ENCODE results near the gene EVPL. TPM values are rescaled to one million over a fixed set of nuclear protein-coding genes. Genes with fewer than 3 reads are reported as not detected.

The EVPL gene
- total RNA-seq, 1 experiment from 2014 or later: 7.7 TPM

DNA sequence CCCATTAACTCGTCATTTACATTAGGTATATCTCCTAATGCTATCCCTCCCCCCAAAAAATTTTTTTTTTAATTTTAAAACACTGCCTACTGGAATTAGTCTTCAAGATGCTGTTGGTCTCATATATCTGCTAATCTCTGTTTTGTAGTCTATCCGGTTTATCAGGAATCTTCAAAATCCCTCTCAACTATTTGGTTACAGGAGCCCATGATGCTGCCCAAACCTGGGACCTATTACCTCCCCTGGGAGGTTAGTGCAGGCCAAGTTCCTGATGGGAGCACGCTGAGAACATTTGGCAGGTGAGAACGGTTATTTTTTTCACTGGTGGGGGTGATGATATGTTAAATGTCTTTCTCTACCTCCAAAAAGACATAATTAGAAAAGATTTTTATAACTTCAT, 41.1 kb downstream of the EVPL start:
- Mint-ChIP-seq H3K4me3 (ENCODE audit: unreplicated experiment) (no peak overlapping the region), H3K4me1 (ENCODE audit: insufficient read depth, unreplicated experiment) (peaks cover 7% of the 10 kb centered on the region), H3K27me3 (ENCODE audit: insufficient read depth, unreplicated experiment) (no peaks in the 10 kb centered on the region), H3K9me3 (ENCODE audit: unreplicated experiment) (no peaks in the 10 kb centered on the region), H3K36me3 (ENCODE audit: insufficient read depth, unreplicated experiment) (peaks cover 26% of the 10 kb centered on the region), H3K27ac (ENCODE audit: low read depth, unreplicated experiment) (no peak overlapping the region)
- no peak for DNase-seq (ENCODE audit: unreplicated experiment)
- intact Hi-C loops (cut with micrococcal nuclease): no loop called here
- no TSS peak for BruUV-seq (replicated peaks)
- CTCF ChIA-PET: interaction anchor here (0.6 kb wide), 1 partner anchor 58 kb away, joined by 4 read pairs; no protein-coding TSS in a partner anchor
- POLR2A ChIA-PET: no interaction called here
- TF ChIP-seq, protein P1, sequence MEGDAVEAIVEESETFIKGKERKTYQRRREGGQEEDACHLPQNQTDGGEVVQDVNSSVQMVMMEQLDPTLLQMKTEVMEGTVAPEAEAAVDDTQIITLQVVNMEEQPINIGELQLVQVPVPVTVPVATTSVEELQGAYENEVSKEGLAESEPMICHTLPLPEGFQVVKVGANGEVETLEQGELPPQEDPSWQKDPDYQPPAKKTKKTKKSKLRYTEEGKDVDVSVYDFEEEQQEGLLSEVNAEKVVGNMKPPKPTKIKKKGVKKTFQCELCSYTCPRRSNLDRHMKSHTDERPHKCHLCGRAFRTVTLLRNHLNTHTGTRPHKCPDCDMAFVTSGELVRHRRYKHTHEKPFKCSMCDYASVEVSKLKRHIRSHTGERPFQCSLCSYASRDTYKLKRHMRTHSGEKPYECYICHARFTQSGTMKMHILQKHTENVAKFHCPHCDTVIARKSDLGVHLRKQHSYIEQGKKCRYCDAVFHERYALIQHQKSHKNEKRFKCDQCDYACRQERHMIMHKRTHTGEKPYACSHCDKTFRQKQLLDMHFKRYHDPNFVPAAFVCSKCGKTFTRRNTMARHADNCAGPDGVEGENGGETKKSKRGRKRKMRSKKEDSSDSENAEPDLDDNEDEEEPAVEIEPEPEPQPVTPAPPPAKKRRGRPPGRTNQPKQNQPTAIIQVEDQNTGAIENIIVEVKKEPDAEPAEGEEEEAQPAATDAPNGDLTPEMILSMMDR (IDR thresholded peaks at IDR 0.05; ENCODE audit: unreplicated experiment): no peak

DNA sequence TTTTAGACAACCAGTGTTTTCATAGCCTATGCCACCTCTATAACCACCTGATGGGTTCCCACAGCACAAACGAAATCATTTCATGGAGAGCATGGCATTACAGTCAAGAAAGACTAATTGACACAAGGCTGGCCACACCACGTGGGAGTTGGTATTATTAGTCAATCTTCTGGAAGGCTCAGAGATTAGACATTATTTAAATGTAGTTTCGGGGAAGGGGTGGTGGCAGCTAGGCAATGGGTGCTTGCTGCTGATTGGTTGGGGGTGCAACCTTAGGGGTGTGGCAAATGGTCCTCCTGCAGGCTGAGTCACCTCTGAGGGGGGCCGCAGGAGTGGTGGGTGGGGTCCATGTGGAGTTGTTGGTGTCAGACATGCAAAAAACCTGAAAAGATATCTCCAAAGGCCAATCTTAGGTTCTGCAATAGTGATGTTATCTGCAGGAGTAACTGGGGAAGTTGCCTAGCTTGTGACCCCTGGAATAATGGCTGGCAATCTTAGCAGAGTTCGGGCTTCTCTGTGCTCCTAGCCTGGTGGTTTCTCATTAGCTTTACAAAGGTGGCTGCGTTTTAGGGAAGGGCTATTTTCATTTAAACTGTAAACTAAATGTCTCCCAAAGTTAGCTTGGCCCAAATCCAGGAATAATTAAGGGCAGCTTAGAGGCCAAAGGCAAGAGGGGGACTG, 43.5 kb downstream of the EVPL start:
- DNase-seq (ENCODE audit: unreplicated experiment): peak; percentile 45
- CTCF ChIA-PET: interaction anchor here (0.6 to 1.2 kb wide), 4 partner anchors 22 to 296 kb away, joined by 3 read pairs; no protein-coding TSS in a partner anchor
- TF ChIP-seq, protein P1 (IDR thresholded peaks at IDR 0.05; ENCODE audit: unreplicated experiment): no peak
- H3K4me1 Mint-ChIP-seq (ENCODE audit: insufficient read depth, unreplicated experiment): peaks cover 7% of the 10 kb centered on the region
- H3K4me3 Mint-ChIP-seq (ENCODE audit: unreplicated experiment): peak overlapping the region; percentile 1
- BruUV-seq (replicated peaks): no TSS peak
- H3K36me3 Mint-ChIP-seq (ENCODE audit: insufficient read depth, unreplicated experiment): peaks cover 5% of the 10 kb centered on the region
- intact Hi-C loops (cut with micrococcal nuclease): no loop called here
- no peak overlapping the region for H3K27ac Mint-ChIP-seq (ENCODE audit: low read depth, unreplicated experiment)
- POLR2A ChIA-PET: interaction anchor here (0.7 to 1.0 kb wide), 2 partner anchors 104 to 1553 kb away, joined by 3 to 6 read pairs; no protein-coding TSS in a partner anchor
- H3K27me3 Mint-ChIP-seq (ENCODE audit: insufficient read depth, unreplicated experiment): no peaks in the 10 kb centered on the region
- H3K9me3 Mint-ChIP-seq (ENCODE audit: unreplicated experiment): no peaks in the 10 kb centered on the region

GRCh38 chr17:75981019-75981615, 46.0 kb downstream of the EVPL start:
- no peak for DNase-seq (ENCODE audit: unreplicated experiment)
- Mint-ChIP-seq H3K36me3 (ENCODE audit: insufficient read depth, unreplicated experiment) (peaks cover 14% of the 10 kb centered on the region), H3K9me3 (ENCODE audit: unreplicated experiment) (no peaks in the 10 kb centered on the region), H3K4me1 (ENCODE audit: insufficient read depth, unreplicated experiment) (peaks cover 11% of the 10 kb centered on the region), H3K4me3 (ENCODE audit: unreplicated experiment) (peak overlapping the region; percentile 100), H3K27ac (ENCODE audit: low read depth, unreplicated experiment) (no peak overlapping the region), H3K27me3 (ENCODE audit: insufficient read depth, unreplicated experiment) (no peaks in the 10 kb centered on the region)
- TF ChIP-seq, protein P1 (IDR thresholded peaks at IDR 0.05; ENCODE audit: unreplicated experiment): no peak
- intact Hi-C loops (cut with micrococcal nuclease): no loop called here
- POLR2A ChIA-PET: interaction anchor here (0.6 to 2.0 kb wide), 7 partner anchors 10 to 521 kb away, joined by 3 to 6 read pairs (median 3); partner anchors contain the start of genes TRIM65 and WBP2
- BruUV-seq (replicated peaks): no TSS peak
- CTCF ChIA-PET: interaction anchor here (0.6 to 1.4 kb wide), 5 partner anchors 33 to 314 kb away, joined by 3 to 6 read pairs (median 3); partner anchors contain the start of genes RECQL5 and SAP30BP
